ENCODE results near the gene C1orf159.
"Not testable (repeated sequence)": the region's sequence is repeated elsewhere in the genome, so short reads cannot be mapped to it uniquely, and the experiment has no call there.

C1orf159 gene

DNA sequence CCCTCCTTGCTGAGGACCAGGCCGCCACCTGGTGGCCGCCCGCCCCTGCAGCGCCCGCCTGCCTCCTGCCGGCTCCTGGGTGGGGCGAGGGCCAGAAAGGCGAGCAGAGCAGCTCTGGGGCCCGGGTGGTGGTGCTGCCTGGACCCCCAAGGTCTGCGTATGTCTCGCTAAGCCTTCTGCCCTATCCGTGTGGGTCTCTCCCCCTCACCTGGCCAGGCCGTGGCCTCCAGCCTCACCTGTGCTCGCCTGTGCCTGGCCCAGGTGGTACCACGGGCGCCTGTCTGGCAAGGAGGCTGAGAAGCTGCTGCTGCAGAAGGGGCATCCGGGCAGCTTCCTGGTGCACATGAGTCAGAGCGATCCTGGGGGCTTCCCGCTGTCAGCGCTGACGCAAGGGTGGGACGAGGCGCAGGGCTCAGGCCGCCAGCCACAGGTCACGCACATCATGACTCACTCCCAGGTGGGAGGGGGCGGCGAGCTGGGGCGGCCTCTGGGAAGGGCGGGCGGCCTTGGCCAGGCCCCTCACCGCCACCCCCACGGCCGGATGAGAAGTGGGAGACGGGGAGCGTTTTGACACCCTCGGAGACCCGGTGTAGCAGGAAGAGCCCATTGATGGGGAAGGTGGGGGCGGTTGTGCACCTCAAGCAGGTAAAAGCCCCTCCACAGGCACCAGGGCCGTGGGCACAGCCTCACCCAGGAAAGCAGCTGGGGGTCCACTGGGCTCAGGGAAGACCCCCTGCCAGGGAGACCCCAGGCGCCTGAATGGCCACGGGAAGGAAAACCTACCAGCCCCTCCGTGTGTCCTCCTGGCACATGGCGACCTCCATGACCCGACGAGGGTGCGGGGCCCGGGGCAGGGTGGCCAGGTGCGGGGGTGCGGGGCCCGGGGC, 51.7 kb downstream of the C1orf159 start:
- DNase-seq = no peak

DNA sequence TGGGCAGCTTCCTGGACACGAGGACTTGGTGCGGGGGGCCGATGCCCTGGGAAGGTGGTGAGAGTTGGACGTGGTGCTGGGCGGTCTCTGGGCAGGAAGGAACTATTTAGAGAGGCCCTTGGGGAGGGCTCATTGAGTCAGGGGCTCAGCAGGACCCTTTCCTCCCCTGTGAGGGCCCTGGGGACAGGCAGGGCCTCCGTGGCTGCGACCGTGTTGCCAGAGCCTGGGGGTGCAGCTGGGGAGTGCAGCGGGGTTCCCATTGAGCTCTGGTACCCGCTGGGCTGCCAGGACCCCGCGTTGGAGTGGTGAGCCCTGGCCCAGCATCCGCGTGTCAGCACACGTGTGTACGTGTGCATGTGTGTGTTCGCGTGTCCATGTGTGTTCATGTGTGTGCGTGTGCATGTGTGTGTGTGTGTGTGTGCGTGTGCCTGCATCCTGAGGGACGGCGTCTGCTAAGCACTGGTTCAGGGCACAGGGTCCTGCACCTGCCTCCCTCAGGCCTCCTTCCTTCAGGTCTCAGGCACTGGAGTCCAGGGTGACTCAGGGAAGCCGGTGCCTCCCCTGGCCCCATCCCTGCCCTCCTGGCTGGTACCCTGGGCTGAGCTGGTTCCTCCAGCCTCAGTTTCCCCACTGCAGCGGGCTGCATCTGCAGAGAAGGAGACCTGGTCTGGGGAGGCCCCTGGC, 52.5 kb downstream of the C1orf159 start:
- DNase-seq = no peak

DNA sequence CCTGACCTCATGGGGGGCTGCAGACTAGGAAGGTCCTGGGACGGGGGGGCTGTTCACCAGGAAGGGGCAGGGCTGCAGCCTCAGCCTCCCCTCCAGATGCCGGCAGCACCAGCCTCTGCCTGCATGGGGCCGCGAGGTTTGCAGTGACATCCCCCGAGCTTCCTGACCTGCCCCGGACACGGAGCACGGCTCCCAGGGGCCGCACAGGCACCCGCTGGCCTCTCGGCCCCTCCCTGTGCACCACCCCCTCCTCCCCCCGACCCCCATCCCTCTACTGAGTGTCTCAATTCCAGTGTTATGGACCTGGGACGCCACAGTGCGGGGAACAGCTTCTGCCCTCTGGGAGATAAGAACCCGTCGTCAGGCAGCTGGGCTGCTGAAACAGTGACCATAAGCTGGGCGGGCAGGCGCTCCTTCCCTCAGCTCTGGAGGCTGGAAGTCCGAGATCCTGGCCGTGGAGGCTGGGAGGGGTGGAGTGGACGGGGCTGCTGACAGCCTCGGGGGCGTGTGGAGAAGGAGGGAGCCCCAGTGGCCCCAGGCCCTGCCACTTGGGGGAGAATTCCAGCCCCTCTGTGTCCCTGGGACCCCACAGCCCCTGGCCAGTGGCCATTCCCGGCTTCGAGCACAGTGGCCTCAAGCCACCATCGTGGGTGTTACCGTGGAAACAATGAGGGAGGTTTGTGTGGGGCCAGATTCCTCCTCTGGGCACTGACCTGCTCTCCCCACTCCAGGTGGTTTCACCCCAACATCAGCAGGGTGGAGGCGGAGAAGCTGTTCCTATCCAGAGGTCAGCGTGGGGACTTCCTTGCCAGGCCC, 53.3 kb downstream of the C1orf159 start:
- DNase-seq = no peak

DNA sequence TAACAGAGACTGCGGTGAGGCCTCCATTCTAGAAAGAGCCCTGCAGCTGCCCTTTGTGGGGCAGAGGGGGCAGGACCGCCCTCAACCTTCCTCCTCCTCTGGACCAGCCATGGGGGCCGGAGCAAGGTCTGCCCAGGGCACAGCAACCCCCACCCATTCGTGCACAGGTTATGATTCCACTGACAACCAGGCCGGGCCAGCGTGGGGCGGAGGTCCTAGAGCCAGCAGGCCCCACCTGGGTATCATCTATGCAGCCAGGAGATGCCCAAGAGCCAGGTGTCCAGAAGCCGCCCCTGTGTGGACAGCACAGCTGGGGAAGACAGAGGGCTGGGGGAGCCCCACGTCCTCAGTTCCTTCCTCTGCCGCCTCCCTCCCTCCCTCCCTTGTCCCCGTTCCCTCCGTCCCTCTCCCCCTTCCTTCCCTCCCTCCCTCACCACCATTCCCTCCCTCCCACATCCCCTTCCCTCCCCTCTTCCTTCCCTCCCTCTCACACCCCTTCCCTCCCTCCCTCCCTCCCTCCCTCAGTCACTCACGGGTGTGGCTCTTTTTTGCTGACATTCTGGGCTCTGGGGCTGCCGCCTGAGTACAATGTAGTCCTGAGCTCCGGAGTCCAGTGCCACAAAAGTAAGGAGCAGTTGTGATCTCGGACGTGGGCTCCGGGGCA, 54.1 kb downstream of the C1orf159 start:
- no peak for DNase-seq

DNA sequence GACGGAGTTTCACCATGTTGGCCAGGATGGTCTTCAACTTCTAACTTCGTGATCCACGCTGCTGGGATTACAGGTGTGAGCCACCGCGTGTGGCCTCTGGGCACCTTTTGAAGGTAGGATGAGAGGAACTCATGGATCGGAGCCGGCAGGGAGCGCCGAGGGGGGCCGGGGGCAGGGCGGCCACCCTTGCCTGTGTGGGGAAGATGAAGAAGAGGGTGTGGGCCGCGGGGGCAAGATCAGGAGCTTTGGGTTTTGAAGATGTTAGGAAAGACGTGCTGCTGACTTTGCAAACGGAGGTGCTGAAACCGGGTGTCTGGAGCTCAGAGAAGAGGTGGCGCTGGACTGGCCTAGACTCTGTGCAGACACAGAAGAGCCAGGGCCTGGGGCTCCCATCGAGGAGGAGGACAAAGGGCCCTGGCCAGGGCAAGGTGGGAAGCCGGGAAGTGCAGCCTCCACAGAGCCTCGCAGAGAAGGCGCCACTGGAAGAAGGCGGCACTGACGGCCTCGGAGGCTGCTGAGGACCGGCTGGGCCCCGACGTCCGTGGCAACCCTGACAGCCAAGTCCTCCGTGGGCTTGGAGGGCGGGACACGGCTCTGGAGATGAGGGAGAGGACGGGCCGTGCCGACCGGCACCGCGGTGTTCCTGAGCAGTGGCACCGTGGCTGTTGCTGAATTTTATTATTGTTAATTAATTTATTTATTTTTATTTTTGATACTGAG, 55.4 kb downstream of the C1orf159 start:
- no peak for DNase-seq

DNA sequence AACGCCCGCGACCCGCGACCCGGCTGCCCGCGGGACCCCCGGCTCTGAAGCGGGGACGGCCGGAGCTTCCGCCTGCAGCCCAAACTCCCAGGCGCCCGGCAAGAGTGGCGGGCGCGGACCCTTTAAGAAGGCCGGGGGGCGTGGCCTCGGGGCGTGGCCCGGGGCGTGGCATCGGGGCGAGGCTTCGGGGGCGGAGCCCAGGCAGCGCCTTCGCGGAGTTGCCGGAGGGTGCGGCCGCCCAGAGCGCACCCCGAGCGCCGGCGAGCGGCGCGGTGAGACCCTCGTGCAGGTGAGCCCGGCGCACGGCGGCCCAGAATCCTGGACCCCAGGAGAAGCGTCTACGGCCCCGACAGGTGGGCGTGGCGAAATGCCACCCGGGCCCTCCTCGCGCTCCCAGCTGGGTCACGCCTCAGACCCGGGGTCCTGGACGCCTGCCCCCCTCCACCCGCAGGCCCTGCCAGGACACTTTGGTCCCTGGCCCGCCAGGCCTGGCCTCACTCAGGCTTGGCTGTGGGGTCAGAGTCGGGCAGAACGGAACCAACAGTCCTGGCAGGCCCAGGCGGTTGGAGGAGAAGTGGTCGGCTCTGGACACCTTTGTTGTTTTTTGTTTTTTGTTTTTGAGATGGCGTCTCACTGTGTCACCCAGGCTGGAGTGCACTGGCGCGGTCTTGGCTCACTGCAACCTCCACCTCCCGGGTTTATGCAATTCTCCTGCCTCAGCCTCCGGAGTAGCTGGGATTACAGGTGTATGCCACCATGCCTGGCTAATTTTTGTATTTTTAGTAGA, 56.2 kb downstream of the C1orf159 start:
- DNase-seq = no peak

DNA sequence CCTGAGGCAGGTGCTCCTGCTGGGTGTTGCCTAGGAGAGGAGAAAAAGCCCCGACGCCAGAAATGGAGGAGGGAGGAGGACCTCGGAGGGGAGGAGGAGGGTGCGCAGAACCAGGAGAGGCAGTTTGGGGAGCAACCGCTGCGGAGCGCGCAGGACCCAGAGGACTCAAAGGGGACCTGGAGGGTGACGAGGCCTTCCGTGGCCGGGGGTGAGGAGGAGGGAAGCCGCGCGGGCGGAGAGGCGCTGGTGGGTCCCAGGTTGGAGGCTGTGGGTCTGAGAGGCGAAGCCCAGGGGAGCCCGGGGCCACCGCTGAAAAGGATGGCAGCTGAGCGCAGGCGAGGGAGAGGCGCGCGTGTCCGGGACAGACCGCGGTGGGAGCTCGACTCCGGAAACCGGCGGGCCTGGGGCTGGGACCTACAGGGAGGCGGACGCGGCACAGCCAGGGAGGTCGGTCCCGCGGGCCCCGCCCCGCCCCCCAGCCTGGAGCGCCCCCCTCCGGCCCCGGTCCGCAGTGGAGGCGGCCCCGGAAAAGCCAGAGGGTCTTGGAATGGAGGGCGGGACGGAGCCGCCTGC, 56.9 kb downstream of the C1orf159 start:
- DNase-seq = no peak

DNA sequence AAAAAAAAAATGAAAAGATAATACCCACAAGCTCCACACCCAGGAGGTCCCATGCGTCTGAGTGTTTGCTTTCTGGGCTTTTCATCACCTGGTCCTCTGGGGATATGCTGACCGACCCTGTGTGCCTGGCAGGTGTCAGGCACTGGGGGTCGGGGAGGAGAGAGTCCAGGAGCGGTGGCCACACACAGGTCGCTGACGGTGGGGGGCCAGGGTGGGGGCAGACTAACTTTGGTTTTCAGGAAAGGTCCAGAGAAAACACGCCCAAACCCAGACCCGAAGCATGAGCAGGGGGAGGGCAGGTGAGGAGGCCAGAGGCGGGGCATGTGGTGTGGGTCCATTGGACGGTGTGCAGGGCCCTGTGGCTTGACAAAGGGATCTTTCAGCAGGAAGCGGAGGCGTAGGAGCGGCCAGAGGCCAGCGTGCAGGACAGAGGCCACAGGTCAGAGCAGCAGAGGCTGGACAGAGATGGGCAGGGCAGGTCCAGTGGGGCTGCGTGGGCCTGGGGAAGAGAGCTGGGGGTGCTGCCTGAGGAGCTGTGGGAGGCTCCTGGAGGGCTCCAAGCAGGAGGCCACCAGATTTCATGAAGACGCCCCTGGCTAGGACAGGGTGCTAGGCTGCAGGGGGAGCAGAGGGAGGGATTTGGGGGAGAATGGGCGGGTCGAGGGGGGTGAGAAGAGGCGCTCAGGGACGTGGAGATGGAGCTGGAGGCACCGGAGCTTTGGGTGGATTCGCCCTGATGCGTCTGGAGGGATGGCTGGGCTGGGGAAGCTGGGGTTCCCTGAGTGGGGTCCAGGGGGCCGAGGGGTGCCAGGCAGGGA, 57.6 kb downstream of the C1orf159 start:
- DNase-seq = no peak

DNA sequence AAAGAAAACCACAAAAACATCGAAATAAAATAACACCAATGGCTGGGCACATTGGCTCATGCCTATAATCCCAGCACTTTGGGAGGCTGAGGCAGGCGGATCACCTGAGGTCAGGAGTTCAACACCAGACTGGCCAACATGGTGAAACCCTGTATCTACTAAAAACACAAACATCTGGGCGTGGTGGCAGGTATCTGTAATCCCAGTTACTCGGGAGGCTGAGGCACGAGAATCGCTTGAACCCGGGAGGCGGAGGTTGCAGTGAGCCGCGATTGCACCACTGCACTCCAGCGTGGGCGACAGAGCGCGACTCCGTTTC, 58.2 kb downstream of the C1orf159 start:
- DNase-seq = not testable (repeated sequence)

DNA sequence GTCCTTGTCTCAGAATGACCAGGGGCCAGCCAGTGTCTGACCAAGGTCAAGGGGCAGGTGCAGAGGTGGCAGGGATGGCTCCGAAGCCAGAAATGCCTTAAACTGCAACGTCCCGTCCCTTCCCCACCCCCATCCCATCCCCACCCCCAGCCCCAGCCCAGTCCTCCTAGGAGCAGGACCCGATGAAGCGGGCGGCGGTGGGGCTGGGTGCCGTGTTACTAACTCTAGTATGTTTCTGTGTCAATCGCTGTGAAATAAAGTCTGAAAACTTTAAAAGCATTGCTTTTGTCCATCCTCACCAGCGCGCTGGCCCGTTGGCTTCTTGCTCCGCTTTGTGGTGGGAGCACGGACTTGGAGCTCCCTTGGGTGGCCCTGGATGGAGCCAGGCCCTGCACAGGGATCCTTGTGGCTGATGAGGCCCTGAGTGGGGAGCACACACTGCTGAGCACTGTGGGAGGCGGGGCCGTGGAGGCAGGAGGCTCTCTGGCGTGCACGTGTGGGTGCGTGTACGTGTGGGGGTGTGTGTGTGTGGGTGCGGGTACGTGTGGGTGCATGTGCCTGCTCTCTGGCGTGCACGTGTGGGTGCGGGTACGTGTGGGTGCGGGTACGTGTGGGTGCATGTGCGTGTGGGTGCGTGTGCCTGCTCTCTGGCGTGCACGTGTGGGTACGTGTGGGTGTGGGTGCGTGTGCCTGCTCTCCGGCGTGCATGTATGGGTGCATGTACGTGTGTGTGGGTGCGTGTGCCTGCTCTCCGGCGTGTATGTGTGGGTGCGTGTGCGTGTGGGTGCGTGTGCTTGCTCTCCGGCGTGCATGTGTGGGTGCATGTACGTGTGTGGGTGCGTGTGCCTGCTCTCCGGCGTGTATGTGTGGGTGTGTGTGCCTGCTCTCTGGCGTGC, 59.8 kb downstream of the C1orf159 start:
- DNase-seq = no peak

DNA sequence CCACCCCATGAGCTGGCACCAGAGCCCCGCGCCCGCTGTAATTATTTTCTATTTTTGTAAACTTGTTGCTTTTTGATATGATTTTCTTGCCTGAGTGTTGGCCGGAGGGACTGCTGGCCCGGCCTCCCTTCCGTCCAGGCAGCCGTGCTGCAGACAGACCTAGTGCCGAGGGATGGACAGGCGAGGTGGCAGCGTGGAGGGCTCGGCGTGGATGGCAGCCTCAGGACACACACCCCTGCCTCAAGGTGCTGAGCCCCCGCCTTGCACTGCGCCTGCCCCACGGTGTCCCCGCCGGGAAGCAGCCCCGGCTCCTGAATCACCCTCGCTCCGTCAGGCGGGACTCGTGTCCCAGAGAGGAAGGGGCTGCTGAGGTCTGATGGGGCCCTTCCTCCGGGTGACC, 60.9 kb downstream of the C1orf159 start:
- DNase-seq = no peak

DNA sequence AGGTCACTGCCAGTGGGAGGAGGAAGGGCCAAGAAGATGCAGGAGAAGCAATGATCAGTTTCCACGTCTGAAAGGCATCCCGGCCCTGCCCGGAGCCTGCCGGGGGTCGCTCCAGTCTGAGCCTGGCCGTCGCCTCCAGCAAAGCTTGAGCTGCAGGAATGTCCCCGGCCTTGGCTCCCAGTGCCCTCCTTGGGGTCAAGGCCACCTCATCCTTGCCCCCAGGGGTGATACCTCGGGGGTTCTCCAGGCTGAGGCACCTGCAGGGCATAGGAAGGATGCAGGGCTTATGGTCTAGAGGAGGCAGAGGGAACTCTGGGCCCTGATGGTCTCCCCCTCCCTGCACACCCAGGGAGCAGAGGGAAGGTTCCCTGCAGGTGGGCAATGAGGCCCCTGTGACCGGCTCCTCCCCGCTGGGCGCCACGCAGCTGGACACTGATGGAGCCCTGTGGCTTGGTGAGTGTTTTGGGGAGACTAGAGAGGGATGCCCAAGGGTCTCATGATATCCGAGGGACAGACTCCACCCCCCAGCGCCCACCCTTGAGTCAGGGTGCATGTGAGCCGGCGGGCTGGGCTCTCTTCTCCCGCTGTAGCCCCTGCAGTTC, 61.7 kb downstream of the C1orf159 start:
- no peak for DNase-seq

DNA sequence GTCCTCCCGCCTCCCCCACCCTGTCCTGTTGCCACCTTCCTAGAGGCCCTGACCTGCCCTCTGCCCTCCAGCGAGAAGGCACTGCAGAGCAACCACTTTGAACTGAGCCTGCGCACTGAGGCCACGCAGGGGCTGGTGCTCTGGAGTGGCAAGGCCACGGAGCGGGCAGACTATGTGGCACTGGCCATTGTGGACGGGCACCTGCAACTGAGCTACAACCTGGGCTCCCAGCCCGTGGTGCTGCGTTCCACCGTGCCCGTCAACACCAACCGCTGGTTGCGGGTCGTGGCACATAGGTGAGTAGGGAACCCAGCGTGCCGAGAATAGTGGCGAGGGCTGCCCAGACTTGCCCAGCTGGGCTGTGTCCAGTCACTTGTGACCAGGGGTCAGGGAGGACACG, 62.2 kb downstream of the C1orf159 start:
- DNase-seq = no peak

DNA sequence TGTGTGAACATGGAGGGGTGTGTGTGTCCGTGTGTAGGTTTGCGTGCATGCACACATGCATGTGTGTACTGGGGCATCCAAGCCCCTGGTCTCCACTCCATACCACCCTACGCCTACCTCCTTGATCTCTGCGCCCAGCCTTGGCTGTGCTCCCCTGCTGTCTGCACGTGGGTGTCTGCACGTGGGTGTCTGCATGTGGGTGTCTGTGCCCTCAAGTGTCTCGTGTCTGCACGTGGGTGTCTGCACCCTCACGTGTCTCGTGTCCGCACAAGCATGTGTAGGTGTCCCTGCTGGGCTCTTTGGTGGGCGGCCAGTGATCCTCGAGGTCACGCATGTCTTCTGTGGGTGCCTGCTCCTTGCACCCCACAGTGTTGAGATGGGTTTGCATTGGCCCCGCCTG, 62.9 kb downstream of the C1orf159 start:
- no peak for DNase-seq

DNA sequence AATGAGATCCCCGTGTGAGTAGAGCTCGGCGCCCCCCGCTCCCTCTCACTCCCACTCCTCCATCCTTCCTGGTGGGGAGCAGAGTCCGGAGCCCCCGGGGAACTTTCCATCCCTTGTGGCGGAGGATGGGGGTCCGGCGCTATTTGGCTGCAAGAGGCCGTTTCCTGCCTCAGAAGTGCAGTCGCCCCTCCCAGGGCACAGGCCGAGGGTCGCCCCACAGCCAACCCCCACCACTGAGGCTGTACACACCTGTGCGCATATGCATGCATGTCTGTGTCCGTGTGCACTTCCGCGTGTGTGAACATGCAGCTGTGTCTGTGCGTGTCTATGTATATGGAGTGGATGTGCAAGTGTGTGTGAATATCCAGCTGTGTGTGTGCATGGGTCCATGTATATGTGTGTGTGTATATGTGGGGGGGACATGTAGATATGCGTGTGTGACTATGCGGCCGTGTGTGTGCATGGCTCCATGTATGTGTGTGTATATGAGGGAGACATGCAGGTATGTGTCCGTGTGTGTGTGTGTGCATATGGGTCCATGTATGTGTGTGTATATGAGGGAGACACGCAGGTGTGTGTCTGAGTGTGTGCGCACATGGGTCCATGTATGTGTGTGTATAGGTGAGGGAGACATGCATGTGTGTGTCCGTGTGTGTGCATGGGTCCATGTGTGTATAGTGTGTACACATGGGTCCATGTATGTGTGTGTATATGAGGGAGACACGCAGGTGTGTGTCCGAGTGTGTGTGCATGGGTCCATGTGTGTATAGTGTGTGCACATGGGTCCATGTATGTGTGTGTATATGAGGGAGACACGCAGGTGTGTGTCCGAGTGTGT, 63.7 kb downstream of the C1orf159 start:
- no peak for DNase-seq

DNA sequence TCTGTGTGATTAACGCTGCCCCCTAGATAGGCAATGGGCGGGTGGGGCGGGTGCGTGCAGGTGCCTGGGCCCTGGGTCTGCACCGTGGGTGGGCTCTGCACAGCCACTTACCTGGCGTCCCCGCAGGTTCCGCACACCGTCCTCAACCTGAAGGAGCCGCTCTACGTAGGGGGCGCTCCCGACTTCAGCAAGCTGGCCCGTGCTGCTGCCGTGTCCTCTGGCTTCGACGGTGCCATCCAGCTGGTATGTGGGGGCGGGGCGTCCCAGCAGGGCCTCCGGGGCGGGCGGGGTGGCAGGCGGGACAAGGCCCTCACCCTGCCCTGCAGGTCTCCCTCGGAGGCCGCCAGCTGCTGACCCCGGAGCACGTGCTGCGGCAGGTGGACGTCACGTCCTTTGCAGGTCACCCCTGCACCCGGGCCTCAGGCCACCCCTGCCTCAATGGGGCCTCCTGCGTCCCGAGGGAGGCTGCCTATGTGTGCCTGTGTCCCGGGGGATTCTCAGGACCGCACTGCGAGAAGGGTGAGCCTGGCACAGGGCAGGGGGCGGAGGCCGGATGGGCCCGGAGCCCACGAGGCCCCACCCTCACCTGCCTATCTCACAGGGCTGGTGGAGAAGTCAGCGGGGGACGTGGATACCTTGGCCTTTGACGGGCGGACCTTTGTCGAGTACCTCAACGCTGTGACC, 64.6 kb downstream of the C1orf159 start:
- no peak for DNase-seq

DNA sequence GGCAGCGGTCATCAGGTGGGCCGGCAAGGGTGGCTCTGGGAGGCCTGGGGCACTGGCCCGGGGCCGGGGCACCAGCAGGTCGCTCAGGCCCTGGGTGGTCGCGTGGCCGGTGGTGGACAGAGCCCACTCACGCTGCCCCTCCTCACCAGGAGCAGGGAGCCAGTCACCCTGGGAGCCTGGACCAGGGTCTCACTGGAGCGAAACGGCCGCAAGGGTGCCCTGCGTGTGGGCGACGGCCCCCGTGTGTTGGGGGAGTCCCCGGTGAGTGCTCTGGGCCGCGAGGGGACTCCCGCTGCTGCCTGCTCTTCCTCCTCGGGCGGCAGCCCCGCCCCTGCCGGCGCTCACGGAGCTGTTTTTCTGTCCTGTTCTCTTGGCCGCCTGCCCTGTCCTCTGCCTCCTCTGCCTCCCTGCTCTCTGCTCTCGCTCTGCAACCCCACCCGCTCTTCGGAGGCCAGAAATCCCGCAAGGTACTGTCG, 65.3 kb downstream of the C1orf159 start:
- DNase-seq = no peak
